Lower leg skin (tissue), 4 donors: ENCODE data around the gene ZPBP2. TPM values are rescaled to one million over a fixed set of nuclear protein-coding genes. Genes with fewer than 3 reads are reported as not detected.
"Not testable (repeated sequence)": the region's sequence is repeated elsewhere in the genome, so short reads cannot be mapped to it uniquely, and the experiment has no call there.

Experiments used
- DNase-seq, 2 donors: peaks; one replicate each; pipeline ENCODE4 v3.0.0-alpha.2; 2019; ENCODE audit warnings: low spot score in 2 of 2
- H3K4me3 ChIP-seq: fragments of 200-600 bp; sonication (generic); 2 replicates; pipeline ENCODE4 v1.5.1; 2017; ENCODE audit warnings: mild to moderate bottlenecking, low read depth; ENCODE audit not compliant: poor library complexity, severe bottlenecking
- POLR2A ChIP-seq, 2 donors: fragments of 450-650 bp; IDR thresholded peaks; one replicate each; pipeline ENCODE4 v1.6.1; 2016 to 2017; ENCODE audit warnings: antibody characterized with exemption in 2 of 2, mild to moderate bottlenecking in 1 of 2, moderate library complexity in 1 of 2
- WGBS, 2 donors: methylation state at CpG; one replicate each; pipeline ENCODE4 v1.1.5; 2018; 5-methylcytosine and 5-hydroxymethylcytosine counted together
- intact Hi-C: fragments of 100-400 bp; cut with DNase I; formaldehyde crosslinking; loops from one replicate; pipeline ENCODE4 v1.15.0; 2023; ENCODE audit warnings: low total_unique reads
- total RNA-seq, 4 donors: library from RNA; depleted of rRNA; stranded (reverse); fragments of >200 nt; gene quantifications; one replicate each; pipeline ENCODE4 v1.1.0, GENCODE V29; 2016
- TF ChIP-seq, protein P1 (sequence below), 3 donors: fragments of 450-650 bp; IDR thresholded peaks; one replicate each; pipeline ENCODE4 v1.5.1; 2016; ENCODE audit warnings: antibody characterized with exemption in 3 of 3, mild to moderate bottlenecking in 3 of 3, moderate library complexity in 2 of 3

The ZPBP2 gene
- total RNA-seq, 4 donors from 2014 or later = not detected

DNA sequence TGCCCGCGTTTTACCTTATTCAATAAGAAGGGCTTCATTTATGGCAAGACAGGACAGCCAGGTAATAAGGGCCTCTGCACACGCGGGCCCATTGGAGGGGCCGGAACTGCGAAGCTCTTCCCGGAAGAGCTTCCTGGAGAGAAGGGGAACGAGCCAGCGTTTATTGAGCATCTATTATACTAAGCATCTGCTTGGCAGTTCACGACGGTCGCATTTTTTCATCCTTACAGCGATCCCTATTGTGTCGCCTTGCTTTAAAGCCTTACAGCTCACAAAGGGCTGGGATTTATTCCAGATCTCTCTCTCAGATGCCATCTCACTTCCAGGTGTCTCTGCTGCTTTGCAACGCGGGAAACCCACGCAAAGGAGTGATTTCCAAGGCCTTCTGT, 546 bp downstream of the ZPBP2 start:
- no peak overlapping the region for H3K4me3 ChIP-seq
- intact Hi-C loops = loop anchor here (10.0 kb wide), 2 partner anchors 46 to 114 kb away; partner anchors contain the start of gene GSDMB
- TF ChIP-seq POLR2A (IDR thresholded peaks at IDR 0.05) = no peak
- TF ChIP-seq, protein P1, sequence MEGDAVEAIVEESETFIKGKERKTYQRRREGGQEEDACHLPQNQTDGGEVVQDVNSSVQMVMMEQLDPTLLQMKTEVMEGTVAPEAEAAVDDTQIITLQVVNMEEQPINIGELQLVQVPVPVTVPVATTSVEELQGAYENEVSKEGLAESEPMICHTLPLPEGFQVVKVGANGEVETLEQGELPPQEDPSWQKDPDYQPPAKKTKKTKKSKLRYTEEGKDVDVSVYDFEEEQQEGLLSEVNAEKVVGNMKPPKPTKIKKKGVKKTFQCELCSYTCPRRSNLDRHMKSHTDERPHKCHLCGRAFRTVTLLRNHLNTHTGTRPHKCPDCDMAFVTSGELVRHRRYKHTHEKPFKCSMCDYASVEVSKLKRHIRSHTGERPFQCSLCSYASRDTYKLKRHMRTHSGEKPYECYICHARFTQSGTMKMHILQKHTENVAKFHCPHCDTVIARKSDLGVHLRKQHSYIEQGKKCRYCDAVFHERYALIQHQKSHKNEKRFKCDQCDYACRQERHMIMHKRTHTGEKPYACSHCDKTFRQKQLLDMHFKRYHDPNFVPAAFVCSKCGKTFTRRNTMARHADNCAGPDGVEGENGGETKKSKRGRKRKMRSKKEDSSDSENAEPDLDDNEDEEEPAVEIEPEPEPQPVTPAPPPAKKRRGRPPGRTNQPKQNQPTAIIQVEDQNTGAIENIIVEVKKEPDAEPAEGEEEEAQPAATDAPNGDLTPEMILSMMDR (IDR thresholded peaks at IDR 0.05) = no peak
- WGBS, 2 donors = 77 to 87% methylated on average over 17 of the region's 17 CpGs
- no peak for DNase-seq

DNA sequence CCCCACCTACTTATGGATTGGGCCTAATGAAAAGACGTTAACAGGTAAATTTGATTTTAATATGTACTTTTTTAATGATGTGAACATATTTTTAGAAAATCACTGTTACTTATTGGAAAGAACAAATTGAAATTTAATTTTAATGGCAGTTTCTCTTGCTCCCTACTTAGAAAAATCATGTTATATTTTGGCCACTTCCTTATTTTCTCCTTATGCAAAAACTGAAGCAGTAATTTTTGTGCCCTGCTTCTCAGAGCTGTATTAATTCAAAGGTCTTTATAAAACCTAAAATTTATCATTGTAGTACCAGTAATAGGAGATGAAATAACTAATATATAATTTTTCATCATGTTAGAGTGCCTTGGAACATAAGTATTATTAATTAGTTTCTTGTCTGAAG, 2.8 kb downstream of the ZPBP2 start:
- no peak for DNase-seq

DNA sequence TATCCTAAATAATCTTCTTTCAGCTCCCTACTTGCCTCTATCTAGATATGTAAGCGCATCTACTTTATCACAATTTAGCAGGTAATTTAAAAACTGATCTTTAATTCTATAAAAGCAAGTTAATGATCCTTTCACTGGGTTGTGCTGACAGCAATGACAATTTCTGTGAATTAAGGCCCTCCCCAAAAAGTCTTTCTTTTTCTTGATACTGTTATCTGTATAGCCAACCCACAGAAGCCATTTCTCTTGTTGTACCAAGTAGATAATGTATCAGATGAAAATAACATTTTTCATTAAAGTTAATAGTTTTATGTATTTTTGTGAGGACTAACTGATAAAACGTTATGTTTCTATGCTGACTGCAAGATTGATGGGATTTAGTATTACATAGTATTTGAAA, 3.8 kb downstream of the ZPBP2 start:
- intact Hi-C loops = no loop called here
- no peak overlapping the region for H3K4me3 ChIP-seq
- WGBS, 2 donors = 73 to 81% methylated on average over 2 of the region's 2 CpGs
- TF ChIP-seq, protein P1 (IDR thresholded peaks at IDR 0.05) = no peak
- TF ChIP-seq POLR2A (IDR thresholded peaks at IDR 0.05) = no peak
- DNase-seq = no peak

More for the DNA sequence above, 2.8 kb downstream of the ZPBP2 start:
- H3K4me3 ChIP-seq = no peak overlapping the region
- TF ChIP-seq POLR2A (IDR thresholded peaks at IDR 0.05) = no peak
- TF ChIP-seq, protein P1 (IDR thresholded peaks at IDR 0.05) = no peak
- WGBS, 2 donors = 96% methylated on average over 1 of the region's 1 CpG
- intact Hi-C loops = no loop called here

DNA sequence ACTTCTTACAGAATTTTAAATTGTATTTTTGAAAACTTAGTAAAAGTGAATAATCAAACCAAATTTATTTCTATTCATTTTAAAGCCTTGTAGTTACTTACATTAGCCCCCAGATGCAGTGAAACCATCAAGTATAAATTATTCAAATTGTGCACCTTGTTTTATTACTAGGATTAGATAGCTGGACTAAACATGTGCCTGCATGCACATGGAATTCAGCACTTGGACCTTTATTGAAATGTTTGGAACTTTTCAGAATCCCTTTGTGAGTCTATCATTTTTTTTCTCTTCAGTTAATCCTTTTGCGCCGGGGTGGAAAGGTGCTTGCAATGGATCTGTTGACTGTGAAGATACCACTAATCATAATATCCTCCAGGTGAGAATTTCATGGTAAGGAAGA, 4.7 kb downstream of the ZPBP2 start:
- 50 to 57% methylated on average over 2 of the region's 2 CpGs for WGBS, 2 donors
- intact Hi-C loops = no loop called here
- no peak overlapping the region for H3K4me3 ChIP-seq
- TF ChIP-seq, protein P1 (IDR thresholded peaks at IDR 0.05) = no peak
- TF ChIP-seq POLR2A (IDR thresholded peaks at IDR 0.05) = no peak
- no peak for DNase-seq

DNA sequence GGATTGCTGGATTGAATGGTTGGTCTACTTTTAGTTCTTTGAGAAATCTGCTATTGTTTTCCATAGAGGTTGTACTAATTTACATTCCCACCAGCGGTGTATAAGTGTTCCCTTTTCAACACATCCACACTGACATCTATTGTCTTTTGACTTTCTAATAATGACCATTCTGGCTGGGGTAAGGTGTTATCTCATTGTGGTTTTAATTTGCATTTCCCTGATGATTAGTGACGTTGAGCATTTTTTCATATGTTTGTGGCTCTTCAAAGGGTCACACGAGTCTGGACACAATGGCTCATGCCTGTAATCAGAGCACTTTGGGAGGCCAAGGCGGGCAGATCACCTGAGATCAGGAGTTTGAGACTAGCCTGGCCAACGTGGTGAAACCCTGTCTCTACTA, 18.1 kb downstream of the ZPBP2 start:
- DNase-seq, intact Hi-C loops, H3K4me3 ChIP-seq: not testable (repeated sequence)
- WGBS, 2 donors = 64 to 76% methylated on average over 5 of the region's 5 CpGs

DNA sequence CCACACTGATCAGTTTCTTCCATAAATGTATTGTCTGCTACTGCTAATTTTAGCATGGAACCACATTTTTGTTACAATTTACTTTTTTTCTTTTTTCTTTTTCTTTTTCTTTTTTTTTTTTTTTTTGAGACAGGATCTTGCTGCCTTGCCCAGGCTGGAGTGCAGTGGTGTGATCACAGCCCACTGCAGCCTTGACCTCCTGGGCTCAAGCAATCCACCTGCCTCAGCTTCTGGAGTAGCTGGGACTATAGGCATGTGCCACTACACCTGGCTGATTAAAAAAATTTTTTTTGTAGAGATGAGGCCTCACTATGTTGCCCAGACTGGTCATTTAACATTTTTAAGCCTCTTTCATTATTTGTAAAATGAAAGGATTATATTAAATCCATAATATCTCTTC, 19.1 kb downstream of the ZPBP2 start:
- H3K4me3 ChIP-seq = no peak overlapping the region
- no peak for DNase-seq
- intact Hi-C loops = no loop called here
- TF ChIP-seq, protein P1 (IDR thresholded peaks at IDR 0.05) = no peak
- TF ChIP-seq POLR2A (IDR thresholded peaks at IDR 0.05) = no peak
